Activated CD4-positive, alpha-beta T cell treated with anti-CD3 and anti-CD28 coated beads for 48 hours (primary cell): ENCODE data around the gene RIMBP3B.
"Not testable (repeated sequence)": the region's sequence is repeated elsewhere in the genome, so short reads cannot be mapped to it uniquely, and the experiment has no call there.

ENCODE experiments used
- DNase-seq: peaks from one replicate; pipeline ENCODE4 v3.0.0-alpha.2; 2020

The RIMBP3B gene

DNA sequence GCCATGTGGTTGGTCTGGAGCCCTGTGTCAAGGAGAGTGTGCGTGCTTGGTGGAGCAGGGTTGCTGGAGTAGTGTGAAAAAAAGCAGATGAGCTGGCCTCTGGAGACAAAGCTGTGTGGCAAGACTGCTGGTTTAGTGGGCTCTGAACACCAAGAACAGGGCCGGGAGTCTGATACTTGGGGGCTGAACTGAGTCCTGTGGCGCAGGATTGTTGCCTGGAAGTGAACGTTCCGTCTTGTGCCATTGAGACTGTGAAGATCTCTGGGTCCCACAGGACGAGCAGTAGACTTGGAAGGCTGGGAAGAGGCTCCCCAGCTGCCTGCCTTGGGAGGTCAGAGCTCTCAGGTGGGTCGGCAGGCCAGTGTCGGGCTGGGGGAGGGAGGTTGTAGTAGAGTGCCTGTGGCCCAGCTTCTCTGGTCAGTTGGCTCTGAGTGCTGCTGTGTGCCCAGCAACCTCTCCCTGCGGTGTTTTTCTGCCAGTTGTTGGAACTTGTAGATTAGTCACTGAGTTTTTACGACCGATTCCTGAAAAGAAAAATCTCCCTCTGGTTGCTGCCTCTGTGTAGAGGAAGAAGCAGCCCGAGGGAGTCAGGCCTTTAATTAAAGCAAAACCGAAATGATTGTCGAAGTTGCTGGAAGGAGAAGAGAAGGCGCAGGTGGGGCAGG lies 35.6 kb downstream of the RIMBP3B start:
- not testable (repeated sequence) for DNase-seq

DNA sequence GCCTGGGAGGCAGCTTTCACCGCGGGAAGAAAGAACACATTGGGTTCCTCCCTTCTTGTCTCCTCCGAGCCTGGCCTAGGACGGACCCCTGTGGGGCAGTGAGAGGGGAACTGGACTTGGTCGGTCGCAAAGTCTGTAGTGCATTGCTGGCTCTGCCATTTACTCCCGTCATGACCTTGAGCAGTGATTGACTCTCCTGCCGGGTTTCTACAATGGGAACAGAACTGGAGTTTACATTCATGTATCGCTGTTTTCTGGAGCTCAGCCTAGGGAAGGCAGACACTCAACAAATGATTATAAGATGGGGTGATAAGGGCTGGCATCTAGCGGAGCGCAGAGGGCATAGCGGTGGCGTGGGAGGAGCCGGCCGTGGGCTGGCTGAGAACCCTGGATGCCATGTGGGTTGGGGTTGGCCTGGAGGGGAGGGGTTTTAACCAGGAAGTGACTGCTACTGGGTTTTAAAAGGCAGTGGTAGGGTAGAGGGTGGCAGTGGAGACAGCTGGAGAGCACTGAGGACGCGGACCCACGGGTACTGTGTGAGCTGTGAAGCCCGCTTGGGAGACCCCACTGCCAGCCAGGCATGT lies 36.7 kb downstream of the RIMBP3B start:
- not testable (repeated sequence) for DNase-seq

DNA sequence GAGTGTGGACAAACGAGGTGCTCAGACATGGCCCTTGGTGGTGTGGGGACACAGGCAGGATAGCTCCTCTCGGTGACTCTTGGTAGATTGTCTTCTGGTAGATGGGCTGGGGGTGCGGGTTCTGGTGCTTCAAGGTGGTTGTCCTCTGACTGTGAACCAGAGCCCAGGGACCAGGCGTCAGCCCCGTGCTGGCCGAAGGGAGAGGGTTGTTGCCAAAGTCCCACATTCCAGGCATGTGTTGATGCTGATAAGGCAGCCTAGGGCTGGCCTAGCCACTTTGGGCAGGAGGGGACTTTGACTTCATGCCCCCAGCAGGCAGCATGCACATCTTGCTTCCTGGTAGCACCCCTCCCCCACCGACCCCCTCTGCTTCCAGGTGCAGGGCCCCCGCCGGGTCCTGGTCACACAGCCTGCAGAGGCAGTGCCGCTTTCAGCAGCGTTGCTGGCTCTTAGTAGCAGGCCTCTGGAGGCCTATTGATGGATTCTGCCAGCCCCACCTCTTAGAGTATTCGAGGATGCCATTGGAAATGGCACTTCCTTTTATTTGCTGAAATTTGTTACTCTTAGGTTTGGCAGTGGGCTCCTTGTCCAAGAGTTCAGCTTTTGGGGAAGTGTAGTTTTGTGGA lies 40.6 kb downstream of the RIMBP3B start:
- not testable (repeated sequence) for DNase-seq

DNA sequence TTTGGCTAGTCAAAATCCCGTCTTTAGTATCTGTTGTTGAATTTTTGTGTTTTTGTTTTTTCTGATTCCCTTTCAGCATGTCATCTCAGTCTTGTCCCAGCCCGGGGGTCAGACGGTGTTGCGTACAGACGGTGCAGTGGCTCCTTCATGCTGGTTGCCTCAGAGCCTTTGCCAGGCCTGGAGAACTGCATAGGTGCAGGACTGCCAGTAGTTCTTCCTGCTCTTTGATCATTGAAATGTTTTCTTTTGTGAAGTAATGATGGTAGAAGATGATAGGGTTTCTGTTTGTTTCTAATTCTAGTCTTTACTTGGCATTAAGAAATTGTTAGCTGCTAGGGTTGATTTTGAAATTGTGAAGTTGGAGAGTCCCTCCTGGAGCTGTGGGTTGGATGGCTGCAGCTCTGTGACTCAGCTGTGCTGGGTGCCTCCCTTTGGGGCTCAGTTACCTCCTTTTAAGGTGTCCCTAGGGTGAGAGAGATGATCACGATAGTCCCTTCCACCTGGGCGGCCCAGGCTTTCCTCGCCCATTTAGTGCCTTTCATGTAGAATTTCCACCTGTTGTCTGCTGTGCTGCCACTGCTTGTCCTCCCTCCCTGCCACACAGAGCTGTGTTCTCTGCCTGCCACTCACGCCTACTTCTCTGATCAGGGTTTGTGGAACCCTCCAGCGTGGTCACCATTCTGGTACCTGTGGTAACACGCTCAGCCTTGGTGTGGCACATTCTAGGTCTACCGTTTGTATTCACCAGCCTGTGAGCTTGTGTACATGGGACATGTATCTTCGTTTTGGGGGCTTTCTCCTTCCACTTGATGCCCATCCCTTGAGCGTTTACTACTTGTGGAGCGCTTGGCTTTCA lies 51.1 kb downstream of the RIMBP3B start:
- DNase-seq = not testable (repeated sequence)

DNA sequence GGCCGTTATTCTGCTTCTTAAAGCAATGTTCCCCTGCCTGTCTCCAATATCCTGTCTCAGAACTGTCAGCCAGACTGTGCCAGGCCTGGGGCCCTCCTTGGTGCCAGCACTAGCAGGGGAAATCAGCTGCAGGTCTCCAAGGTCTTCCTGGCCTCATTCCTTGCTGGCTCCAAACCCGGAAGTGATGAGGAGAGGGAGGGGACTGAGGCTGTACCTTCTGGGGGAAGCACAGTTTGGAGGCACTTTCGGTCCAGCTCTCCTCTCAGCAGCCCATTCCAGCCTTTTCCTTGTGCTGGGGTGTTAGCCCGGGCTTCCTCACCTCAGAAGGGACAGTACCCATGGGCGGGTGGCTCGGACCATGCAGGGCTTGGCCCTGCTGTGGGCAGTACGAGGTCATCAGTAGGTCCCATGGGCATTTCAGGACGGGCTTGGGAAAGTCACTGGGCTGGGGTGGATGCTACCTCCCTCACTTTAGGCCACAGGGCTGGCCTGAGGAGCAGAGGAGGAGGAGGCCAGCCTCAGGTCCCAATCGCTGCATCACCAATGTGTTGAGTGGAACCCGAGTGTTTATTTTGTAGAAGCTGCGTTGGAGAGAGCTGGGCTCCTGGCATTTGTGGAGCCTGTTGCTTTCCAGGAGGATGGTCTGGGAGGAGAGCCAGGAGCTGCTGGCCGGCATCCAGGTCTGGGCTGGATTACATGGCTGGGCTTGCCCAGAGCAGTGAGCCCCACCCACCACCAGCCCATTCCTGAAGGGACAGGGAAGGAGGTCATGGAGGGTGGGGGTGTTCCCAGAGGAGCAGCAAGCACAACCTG lies 52.7 kb downstream of the RIMBP3B start:
- DNase-seq = not testable (repeated sequence)

DNA sequence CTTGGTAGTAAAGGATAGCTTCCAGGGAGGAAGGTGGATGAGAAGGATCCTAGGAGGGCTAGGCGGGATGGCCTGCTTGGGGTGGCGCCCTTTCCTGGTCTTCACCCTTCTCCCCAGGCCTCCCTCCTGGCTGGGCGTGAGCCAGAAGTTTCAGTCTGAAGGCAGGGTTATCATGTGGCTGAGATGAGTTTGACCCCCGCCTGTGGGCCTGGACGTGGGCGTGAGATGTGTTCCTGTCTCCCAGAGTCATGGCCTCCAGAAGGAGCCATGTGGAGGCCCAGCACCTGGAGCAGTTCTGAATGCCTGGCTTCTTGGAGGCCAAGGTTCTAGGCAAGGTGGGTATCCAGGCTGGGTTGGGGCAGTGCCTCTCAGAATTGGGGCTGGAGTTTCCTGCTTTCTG lies 54.5 kb downstream of the RIMBP3B start:
- DNase-seq = not testable (repeated sequence)
